Adrenal gland (tissue), 5 donors: ENCODE results near the gene USPL1.

Experiments
- CTCF ChIP-seq, 6 experiments: fragments of 450-650 bp in 4 of 6; fragments of 200-600 bp in 2 of 6; sonication (generic) in 1 of 6; IDR thresholded peaks; 1 replicate in 5 of 6; 2 replicates in 1 of 6; pipeline versions ENCODE4 v1.5.1 to v1.8.0; 2016 to 2021; ENCODE audit warnings: antibody characterized with exemption in 6 of 6, mild to moderate bottlenecking in 2 of 6, moderate library complexity in 1 of 6
- POLR2A ChIP-seq, 2 donors: fragments of 450-650 bp; IDR thresholded peaks; one replicate each; pipeline ENCODE4 v1.6.1; 2017; ENCODE audit warnings: antibody characterized with exemption in 2 of 2, mild to moderate bottlenecking in 2 of 2, moderate library complexity in 1 of 2
- donor health status: DM: no; HTN: no; CAD: no.

- no peak for TF ChIP-seq CTCF (IDR thresholded peaks at IDR 0.05)
- TF ChIP-seq POLR2A (IDR thresholded peaks at IDR 0.05): no peak
Measured at GRCh38 chr13:30697177-30697953, 79.6 kb downstream of the USPL1 start.
